Lung (tissue), 12 donors: ENCODE results near the gene RALBP1. TPM values are rescaled to one million over a fixed set of nuclear protein-coding genes. Genes with fewer than 3 reads are reported as not detected.
A peak's percentile ranks its signal among the peaks of the same experiment; 100 is the strongest.

Experiments used
- ATAC-seq: fragments of 200-7000 bp; cut with Tn5 transposase; one replicate; pipeline ENCODE4 v1.9.1; 2020; ENCODE audit warnings: moderate number of reproducible peaks; ENCODE audit not compliant: insufficient read depth, low FRiP score
- DNase-seq, 3 donors: peaks; one replicate each; pipeline ENCODE4 v3.0.0-alpha.2; 2013 to 2017
- H3K27ac ChIP-seq, 2 donors: one replicate each; pipeline ENCODE4 v1.5.1; 2013; ENCODE audit warnings: mild to moderate bottlenecking in 2 of 2, moderate library complexity in 2 of 2, control low read depth in 1 of 2, inconsistent platforms in 1 of 2, low read depth in 1 of 2, low read length in 1 of 2
- H3K27me3 ChIP-seq, 3 donors: one replicate each; pipeline ENCODE4 v1.5.1; 2013; ENCODE audit warnings: low read length in 2 of 3; ENCODE audit not compliant: control insufficient read depth in 3 of 3, insufficient read depth in 3 of 3
- H3K36me3 ChIP-seq, 4 donors: one replicate each; pipeline ENCODE4 v1.5.1; 2013; ENCODE audit warnings: low read length in 4 of 4, mild to moderate bottlenecking in 1 of 4, moderate library complexity in 1 of 4; ENCODE audit not compliant: control insufficient read depth in 4 of 4, insufficient read depth in 4 of 4
- H3K4me1 ChIP-seq, 5 donors: one replicate each; pipeline ENCODE4 v1.5.1; 2013; ENCODE audit warnings: low read length in 5 of 5, mild to moderate bottlenecking in 2 of 5, moderate library complexity in 1 of 5; ENCODE audit not compliant: control insufficient read depth in 5 of 5, insufficient read depth in 5 of 5
- H3K4me3 ChIP-seq: one replicate; pipeline ENCODE4 v1.5.1; 2013; ENCODE audit warnings: mild to moderate bottlenecking, control low read depth, moderate library complexity
- H3K9ac ChIP-seq, 2 donors: one replicate each; pipeline ENCODE4 v1.5.1; 2013; ENCODE audit warnings: low read length in 2 of 2, control low read depth in 1 of 2; ENCODE audit not compliant: insufficient read depth in 1 of 2
- H3K9me3 ChIP-seq, 4 donors: one replicate each; pipeline ENCODE4 v1.5.1; 2013; ENCODE audit warnings: low read length in 3 of 4, mild to moderate bottlenecking in 1 of 4, moderate library complexity in 1 of 4; ENCODE audit not compliant: control insufficient read depth in 4 of 4, insufficient read depth in 3 of 4
- CTCF ChIP-seq: IDR thresholded peaks from 2 replicates; pipeline ENCODE4 v1.5.1; 2012; ENCODE audit warnings: mild to moderate bottlenecking; ENCODE audit errors: control extremely low read depth, extremely low read depth
- WGBS, 2 donors: extraction: QIAGEN DNeasy Blood & Tissue Kit; methylation state at CpG; one replicate each; pipeline ENCODE4 v1.1.7; 2013; 5-methylcytosine and 5-hydroxymethylcytosine counted together
- polyA plus RNA-seq, 2 donors: library from polyadenylated mRNA; stranded (reverse); fragments of 200-250 nt; gene quantifications; one replicate each; pipeline ENCODE4 v1.2.1, GENCODE V29; 2013
- total RNA-seq, 2 donors: library from RNA; depleted of rRNA in 1 of 2; stranded (reverse); fragments of >200 nt in 1 of 2; gene quantifications; one replicate each; pipeline ENCODE4 v1.2.1, GENCODE V29; 2014 to 2021
- donor health status: control.
- donor health status: control.
- donor health status: Bipolar disorder and iron deficiency.
- donor health status: healthy.
- donor health status: DM: yes; HTN: yes; CAD: no.

RALBP1 gene
- total and polyA plus RNA-seq, 4 donors: 19.8 to 58.2 (median 33.5) TPM

GRCh38 chr18:9436206-9436929 lies 38.9 kb upstream of the RALBP1 start:
- Histone ChIP-seq H3K27ac (no peak overlapping the region), H3K9me3 (no peaks in the 10 kb centered on the region), H3K4me1 (peaks cover 0 to 33% (median 7%) of the 10 kb centered on the region in 5 donors), H3K9ac (no peak overlapping the region), H3K36me3 (no peaks in the 10 kb centered on the region), H3K4me3 (no peak overlapping the region), H3K27me3 (no peaks in the 10 kb centered on the region)
- 76 to 92% methylated on average over 5 of the region's 5 CpGs for WGBS, 2 donors
- ATAC-seq (no peak), DNase-seq (peak in 1 of 3 donors; percentile 74)
- TF ChIP-seq CTCF: no peak

GRCh38 chr18:9437021-9437437 lies 38.3 kb upstream of the RALBP1 start:
- Histone ChIP-seq H3K4me3 (no peak overlapping the region), H3K36me3 (no peaks in the 10 kb centered on the region), H3K9me3 (no peaks in the 10 kb centered on the region), H3K27me3 (no peaks in the 10 kb centered on the region), H3K27ac (no peak overlapping the region), H3K9ac (no peak overlapping the region), H3K4me1 (peaks cover 0 to 33% (median 7%) of the 10 kb centered on the region in 5 donors)
- DNase-seq (peak; percentile 71 to 92 (median 89)), ATAC-seq (no peak)
- WGBS, 2 donors: 53 to 61% methylated on average over 5 of the region's 5 CpGs
- no peak for TF ChIP-seq CTCF

- H3K4me3 ChIP-seq: no peak overlapping the region
- peaks cover 0 to 33% (median 7%) of the 10 kb centered on the region in 5 donors for H3K4me1 ChIP-seq
- H3K9me3 ChIP-seq: no peaks in the 10 kb centered on the region
- ATAC-seq (no peak), DNase-seq (no peak)
- H3K27ac ChIP-seq: no peak overlapping the region
- no peaks in the 10 kb centered on the region for H3K27me3 ChIP-seq
- H3K36me3 ChIP-seq: no peaks in the 10 kb centered on the region
- no peak for TF ChIP-seq CTCF
- WGBS, 2 donors: 95 to 97% methylated on average over 4 of the region's 4 CpGs
- H3K9ac ChIP-seq: no peak overlapping the region
Measured at GRCh38 chr18:9437672-9438071, 37.6 kb upstream of the RALBP1 start.

- Histone ChIP-seq H3K4me3 (no peak overlapping the region), H3K9me3 (no peaks in the 10 kb centered on the region), H3K27ac (no peak overlapping the region), H3K36me3 (no peaks in the 10 kb centered on the region), H3K9ac (no peak overlapping the region), H3K27me3 (no peaks in the 10 kb centered on the region), H3K4me1 (peaks cover 0 to 15% (median 0%) of the 10 kb centered on the region in 5 donors)
- ATAC-seq: no peak
- no peak for DNase-seq
- WGBS, 2 donors: 86 to 92% methylated on average over 3 of the region's 3 CpGs
- no peak for TF ChIP-seq CTCF
Measured at GRCh38 chr18:9441061-9441460, 34.3 kb upstream of the RALBP1 start.
